ENCODE data around the gene DTYMK. TPM values are rescaled to one million over a fixed set of nuclear protein-coding genes. Genes with fewer than 3 reads are reported as not detected.
A peak's percentile ranks its signal among the peaks of the same experiment; 100 is the strongest.

The DTYMK gene
- total and polyA plus RNA-seq, 2 donors (not counting 1 experiment from before 2014, with no cell fraction given): 19.5 to 26.3 TPM

DNA sequence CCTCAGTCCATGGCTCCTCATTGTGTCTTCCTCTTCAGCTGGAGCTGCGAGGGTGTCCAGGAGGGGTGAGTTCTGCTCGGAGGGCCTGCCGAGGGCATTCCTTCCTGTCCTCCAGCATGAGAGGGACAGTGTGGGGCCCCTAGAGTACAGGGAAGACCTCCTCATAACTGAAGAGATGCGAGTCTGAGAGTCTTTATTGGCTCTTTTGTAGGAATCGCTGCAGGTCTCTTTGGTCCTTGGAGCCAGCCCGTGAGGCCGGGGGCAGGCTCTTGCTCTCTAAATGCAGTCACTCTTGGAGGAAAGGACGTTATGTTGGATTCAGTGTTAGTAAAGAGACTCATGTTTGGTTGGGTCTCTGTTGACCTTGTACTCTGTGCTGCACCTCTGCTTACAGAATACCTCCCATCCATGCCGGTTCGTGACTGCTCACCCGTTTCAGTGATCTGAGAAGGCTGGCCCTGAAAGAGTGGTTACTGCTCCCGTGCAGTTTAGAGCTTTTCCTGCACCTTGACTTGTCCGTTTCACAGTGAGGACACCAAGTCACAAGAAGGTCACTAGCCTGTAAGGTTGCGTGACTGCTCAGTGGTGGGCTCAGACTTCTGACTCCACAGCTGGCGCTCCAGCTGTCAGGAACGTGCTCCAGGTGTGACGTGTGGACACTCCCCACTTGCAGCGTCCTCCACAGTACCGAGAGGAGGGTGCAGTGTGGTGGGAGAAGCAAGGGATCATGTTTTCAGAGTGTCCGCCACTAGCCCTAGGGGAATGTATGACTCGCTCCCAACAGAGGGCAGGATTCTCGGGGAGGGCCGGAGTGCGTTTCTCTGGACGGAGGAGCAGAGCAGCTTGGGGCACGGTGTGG is 41.3 kb downstream of the DTYMK start:
- Mint-ChIP-seq H3K27ac (no peak overlapping the region), H3K4me1 (peaks cover 23% of the 10 kb centered on the region), H3K4me3 (no peak overlapping the region), H3K9me3 (ENCODE audit: insufficient read depth) (no peaks in the 10 kb centered on the region), H3K27me3 (no peaks in the 10 kb centered on the region)
- ATAC-seq (ENCODE audit: low read depth): no peak
- no peak overlapping the region for H3K4me2 ChIP-seq (replicated peaks; ENCODE audit: low read depth, low read length, poor library complexity, severe bottlenecking)
- H3K4me1 ChIP-seq (ENCODE audit: control insufficient read depth in 2 of 2, insufficient read depth in 2 of 2, low read length in 2 of 2): no peaks in the 10 kb centered on the region
- H3K9me3 ChIP-seq (ENCODE audit: control extremely low read depth in 1 of 3, control insufficient read depth in 2 of 3, insufficient read depth in 1 of 3, low read length in 2 of 3): no peaks in the 10 kb centered on the region
- no peak for TF ChIP-seq EZH2 (IDR thresholded peaks at IDR 0.05; ENCODE audit: borderline replicate concordance, insufficient read depth, low read depth, low read length, poor library complexity, severe bottlenecking)
- TF ChIP-seq, protein P1, sequence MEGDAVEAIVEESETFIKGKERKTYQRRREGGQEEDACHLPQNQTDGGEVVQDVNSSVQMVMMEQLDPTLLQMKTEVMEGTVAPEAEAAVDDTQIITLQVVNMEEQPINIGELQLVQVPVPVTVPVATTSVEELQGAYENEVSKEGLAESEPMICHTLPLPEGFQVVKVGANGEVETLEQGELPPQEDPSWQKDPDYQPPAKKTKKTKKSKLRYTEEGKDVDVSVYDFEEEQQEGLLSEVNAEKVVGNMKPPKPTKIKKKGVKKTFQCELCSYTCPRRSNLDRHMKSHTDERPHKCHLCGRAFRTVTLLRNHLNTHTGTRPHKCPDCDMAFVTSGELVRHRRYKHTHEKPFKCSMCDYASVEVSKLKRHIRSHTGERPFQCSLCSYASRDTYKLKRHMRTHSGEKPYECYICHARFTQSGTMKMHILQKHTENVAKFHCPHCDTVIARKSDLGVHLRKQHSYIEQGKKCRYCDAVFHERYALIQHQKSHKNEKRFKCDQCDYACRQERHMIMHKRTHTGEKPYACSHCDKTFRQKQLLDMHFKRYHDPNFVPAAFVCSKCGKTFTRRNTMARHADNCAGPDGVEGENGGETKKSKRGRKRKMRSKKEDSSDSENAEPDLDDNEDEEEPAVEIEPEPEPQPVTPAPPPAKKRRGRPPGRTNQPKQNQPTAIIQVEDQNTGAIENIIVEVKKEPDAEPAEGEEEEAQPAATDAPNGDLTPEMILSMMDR (IDR thresholded peaks at IDR 0.05): no peak
- no peak overlapping the region for H3K9ac ChIP-seq (ENCODE audit: low read length)
- CTCF ChIA-PET: interaction anchor here (0.6 to 1.8 kb wide), 3 partner anchors 11 to 233 kb away, joined by 3 to 5 read pairs (median 5); no protein-coding TSS in a partner anchor
- 98% methylated on average over 24 of the region's 26 CpGs for WGBS (ENCODE audit: insufficient coverage)
- H3K36me3 ChIP-seq (replicated peaks in 1 of 2; ENCODE audit: control extremely low read depth in 1 of 2, control insufficient read depth in 1 of 2, extremely low read depth in 1 of 2, insufficient read depth in 2 of 2, low read length in 1 of 2): peaks cover 0 to 12% of the 10 kb centered on the region in 2 experiments
- DNase-seq: no peak
- H3K27me3 ChIP-seq (replicated peaks in 1 of 4; ENCODE audit: control extremely low read depth in 1 of 4, control insufficient read depth in 3 of 4, insufficient read depth in 4 of 4, low read length in 3 of 4): no peaks in the 10 kb centered on the region
- no peak overlapping the region for H3K27ac ChIP-seq (ENCODE audit: low read length in 2 of 2)
- H4K20me1 ChIP-seq (ENCODE audit: control insufficient read depth, insufficient read depth, low read length, poor library complexity, severe bottlenecking): peaks cover 87% of the 10 kb centered on the region
- H3K79me2 ChIP-seq (ENCODE audit: control insufficient read depth, insufficient read depth, low read length): peaks cover 90% of the 10 kb centered on the region
- POLR2A ChIA-PET: no interaction called here
- no peak overlapping the region for H2AFZ ChIP-seq (ENCODE audit: insufficient read depth, low read depth, low read length, poor library complexity, severe bottlenecking)
- intact Hi-C loops (cut with micrococcal nuclease): no loop called here
- H3K4me3 ChIP-seq (ENCODE audit: control extremely low read depth in 1 of 5, extremely low read depth in 1 of 5, insufficient read depth in 1 of 5, low read depth in 2 of 5, low read length in 4 of 5): no peak overlapping the region

DNA sequence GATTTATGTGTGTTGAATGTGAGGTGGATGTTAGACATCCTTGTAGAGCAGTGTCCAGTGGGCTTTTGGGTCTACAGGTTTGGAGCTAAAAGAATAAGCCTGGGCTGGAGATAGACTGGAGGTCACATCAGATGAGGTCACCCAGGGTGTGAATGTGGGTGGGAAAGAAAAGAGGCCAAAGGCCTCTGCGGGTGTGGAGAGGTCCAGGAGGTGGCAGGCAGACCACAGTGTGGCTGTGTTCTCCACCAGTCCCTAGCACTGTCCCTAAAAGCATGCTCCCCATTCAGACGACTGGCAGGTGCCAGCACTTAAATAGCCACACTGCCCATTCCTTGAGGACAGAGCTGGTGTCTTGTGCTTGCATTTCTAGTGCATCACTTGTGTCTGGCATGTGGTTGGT is 45.0 kb downstream of the DTYMK start:
- TF ChIP-seq, protein P1 (IDR thresholded peaks at IDR 0.05): no peak
- no peak for TF ChIP-seq EZH2 (IDR thresholded peaks at IDR 0.05; ENCODE audit: borderline replicate concordance, insufficient read depth, low read depth, low read length, poor library complexity, severe bottlenecking)
- peaks cover 0 to 8% (median 0%) of the 10 kb centered on the region in 3 donors for H3K9me3 ChIP-seq (ENCODE audit: control extremely low read depth in 1 of 3, control insufficient read depth in 2 of 3, insufficient read depth in 1 of 3, low read length in 2 of 3)
- no peak overlapping the region for H2AFZ ChIP-seq (ENCODE audit: insufficient read depth, low read depth, low read length, poor library complexity, severe bottlenecking)
- H3K4me3 Mint-ChIP-seq: no peak overlapping the region
- H3K4me1 ChIP-seq (ENCODE audit: control insufficient read depth in 2 of 2, insufficient read depth in 2 of 2, low read length in 2 of 2): peaks cover 11 to 14% of the 10 kb centered on the region in 2 donors
- CTCF ChIA-PET: interaction anchor here (1.3 to 1.6 kb wide), 2 partner anchors 17 to 237 kb away, joined by 3 read pairs; no protein-coding TSS in a partner anchor
- DNase-seq: no peak
- no peaks in the 10 kb centered on the region for H3K27me3 Mint-ChIP-seq
- intact Hi-C loops (cut with micrococcal nuclease): no loop called here
- POLR2A ChIA-PET: no interaction called here
- ATAC-seq (ENCODE audit: low read depth): no peak
- H3K36me3 ChIP-seq (replicated peaks in 1 of 2; ENCODE audit: control extremely low read depth in 1 of 2, control insufficient read depth in 1 of 2, extremely low read depth in 1 of 2, insufficient read depth in 2 of 2, low read length in 1 of 2): peaks cover 0 to 22% of the 10 kb centered on the region in 2 experiments
- peak overlapping the region; percentile 67 for H3K27ac Mint-ChIP-seq
- no peak overlapping the region for H3K27ac ChIP-seq (ENCODE audit: low read length in 2 of 2)
- H3K79me2 ChIP-seq (ENCODE audit: control insufficient read depth, insufficient read depth, low read length): peaks cover 83% of the 10 kb centered on the region
- H4K20me1 ChIP-seq (ENCODE audit: control insufficient read depth, insufficient read depth, low read length, poor library complexity, severe bottlenecking): peaks cover 69% of the 10 kb centered on the region
- whole genome bisulfite sequencing (ENCODE audit: insufficient coverage): no CpG with 5 or more reads among the region's 2 CpGs
- no peak overlapping the region for H3K9ac ChIP-seq (ENCODE audit: low read length)
- H3K9me3 Mint-ChIP-seq (ENCODE audit: insufficient read depth): no peaks in the 10 kb centered on the region
- no peaks in the 10 kb centered on the region for H3K27me3 ChIP-seq (replicated peaks in 1 of 4; ENCODE audit: control extremely low read depth in 1 of 4, control insufficient read depth in 3 of 4, insufficient read depth in 4 of 4, low read length in 3 of 4)
- no peak overlapping the region for H3K4me3 ChIP-seq (ENCODE audit: control extremely low read depth in 1 of 5, extremely low read depth in 1 of 5, insufficient read depth in 1 of 5, low read depth in 2 of 5, low read length in 4 of 5)
- no peak overlapping the region for H3K4me2 ChIP-seq (replicated peaks; ENCODE audit: low read depth, low read length, poor library complexity, severe bottlenecking)
- peaks cover 41% of the 10 kb centered on the region for H3K4me1 Mint-ChIP-seq
